Astrocyte (in vitro differentiated cells and primary cell): ENCODE results near the gene CLASP1. TPM values are rescaled to one million over a fixed set of nuclear protein-coding genes. Genes with fewer than 3 reads are reported as not detected.
"Not testable (repeated sequence)": the region's sequence is repeated elsewhere in the genome, so short reads cannot be mapped to it uniquely, and the experiment has no call there.

Experiments used
- DNase-seq: peaks from one replicate; pipeline ENCODE4 v3.0.0-alpha.2; 2010; ENCODE audit warnings: low read depth
- FAIRE-seq: peaks from 2 replicates; lab custom pipeline; 2011; peaks lifted over from hg19 to GRCh38; lab: Jason Lieb, UNC
- H2AFZ ChIP-seq: 2 replicates; pipeline ENCODE4 v1.6.0; 2012; ENCODE audit warnings: low read depth, low read length, inconsistent platforms
- H3K27ac ChIP-seq: 2 replicates; pipeline ENCODE4 v1.5.1; 2011; ENCODE audit warnings: low read depth, low read length, inconsistent platforms
- H3K27me3 ChIP-seq: 2 replicates; pipeline ENCODE4 v1.6.0; 2011; ENCODE audit warnings: low read length, inconsistent platforms; ENCODE audit not compliant: insufficient read depth
- H3K36me3 ChIP-seq: 2 replicates; pipeline ENCODE4 v1.5.1; 2011; ENCODE audit warnings: low read length, inconsistent platforms; ENCODE audit not compliant: insufficient read depth
- H3K4me1 ChIP-seq: 2 replicates; pipeline ENCODE4 v1.5.1; 2011; ENCODE audit warnings: low read length, inconsistent platforms; ENCODE audit not compliant: insufficient read depth
- H3K4me2 ChIP-seq: 2 replicates; pipeline ENCODE4 v1.6.0; 2012; ENCODE audit warnings: low read length, inconsistent platforms
- H3K4me3 ChIP-seq: 2 replicates; pipeline ENCODE4 v1.5.1; 2011; ENCODE audit warnings: low read depth, mild to moderate bottlenecking, low read length, inconsistent platforms; ENCODE audit not compliant: insufficient read depth
- H3K79me2 ChIP-seq: 2 replicates; pipeline ENCODE4 v1.6.0; 2012; ENCODE audit warnings: mild to moderate bottlenecking, low read length, inconsistent platforms; ENCODE audit not compliant: insufficient read depth
- H3K9ac ChIP-seq: 2 replicates; pipeline ENCODE4 v1.6.0; 2012; ENCODE audit warnings: mild to moderate bottlenecking, low read length, inconsistent platforms
- H3K9me3 ChIP-seq: 2 replicates; pipeline ENCODE4 v1.5.1; 2012; ENCODE audit warnings: low read depth, mild to moderate bottlenecking, low read length, inconsistent platforms; ENCODE audit not compliant: insufficient read depth
- H4K20me1 ChIP-seq: 2 replicates; pipeline ENCODE4 v1.6.0; 2012; ENCODE audit warnings: low read length, inconsistent platforms; ENCODE audit not compliant: insufficient read depth
- H3K27ac Mint-ChIP-seq: one replicate; pipeline ENCODE4 v1.8.0; 2021; ENCODE audit warnings: mild to moderate bottlenecking, mixed read lengths; ENCODE audit not compliant: unreplicated experiment
- H3K27me3 Mint-ChIP-seq: one replicate; pipeline ENCODE4 v1.8.0; 2021; ENCODE audit warnings: low read depth, mixed read lengths; ENCODE audit not compliant: unreplicated experiment
- H3K36me3 Mint-ChIP-seq: one replicate; pipeline ENCODE4 v1.8.0; 2021; ENCODE audit warnings: low read depth, mixed read lengths; ENCODE audit not compliant: unreplicated experiment
- H3K4me1 Mint-ChIP-seq: one replicate; pipeline ENCODE4 v1.8.0; 2021; ENCODE audit warnings: low read depth, mixed read lengths; ENCODE audit not compliant: unreplicated experiment
- H3K4me3 Mint-ChIP-seq: one replicate; pipeline ENCODE4 v1.8.0; 2021; ENCODE audit warnings: mild to moderate bottlenecking, moderate library complexity, mixed read lengths; ENCODE audit not compliant: unreplicated experiment
- H3K9me3 Mint-ChIP-seq: one replicate; pipeline ENCODE4 v1.8.0; 2021; ENCODE audit warnings: mild to moderate bottlenecking, mixed read lengths; ENCODE audit not compliant: unreplicated experiment
- EZH2 ChIP-seq: IDR thresholded peaks from 2 replicates; pipeline ENCODE4 v1.6.1; 2012; ENCODE audit warnings: mild to moderate bottlenecking, low read length, inconsistent platforms; ENCODE audit not compliant: insufficient read depth
- total RNA-seq: library from RNA; stranded (reverse); gene quantifications from 2 replicates; pipeline ENCODE4 v1.2.1, GENCODE V29; 2021
- TF ChIP-seq, protein P1 (sequence below): IDR thresholded peaks from 2 replicates; pipeline ENCODE4 v1.5.1; 2011; ENCODE audit warnings: low read depth, mild to moderate bottlenecking, inconsistent platforms, low read length, moderate library complexity; ENCODE audit not compliant: insufficient read depth

The CLASP1 gene
- total RNA-seq, 1 donor from 2014 or later = 56.7 TPM

DNA sequence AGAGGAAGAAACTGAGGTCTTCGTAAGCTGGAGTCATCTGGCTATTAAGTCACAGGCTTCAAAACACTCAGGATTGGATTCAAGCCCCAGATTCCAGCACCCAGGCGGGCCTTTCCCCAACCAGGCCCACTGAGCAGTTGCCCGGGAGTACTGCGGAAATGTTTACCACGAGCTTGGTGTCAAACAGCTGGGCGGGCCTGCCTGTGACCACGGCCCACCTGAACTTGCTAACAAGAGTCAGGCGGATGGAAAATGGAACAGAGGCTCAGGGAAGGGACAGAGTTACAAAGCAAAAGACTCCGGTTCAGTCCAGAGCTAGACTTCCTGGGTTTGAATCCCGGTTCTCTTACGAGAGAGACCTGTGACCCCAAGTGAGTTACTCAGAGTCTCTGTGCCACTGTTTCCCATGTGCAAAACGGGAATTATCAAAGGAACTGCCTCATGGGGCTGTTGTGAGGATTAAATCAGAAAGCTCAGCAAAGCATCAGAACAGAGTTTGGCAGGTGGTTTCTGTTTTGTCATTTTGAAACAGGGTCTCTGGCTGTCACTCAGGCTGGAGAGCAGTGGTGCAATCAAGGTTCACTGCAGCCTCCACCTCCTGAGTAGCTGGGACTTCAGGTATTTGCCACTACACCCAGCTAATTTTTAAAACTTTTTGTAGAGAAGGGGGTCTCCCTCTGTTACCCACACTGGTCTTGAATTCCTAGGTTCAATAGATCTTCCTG lies 315.3 kb downstream of the CLASP1 start:
- TF ChIP-seq EZH2 = no peak
- TF ChIP-seq, protein P1, sequence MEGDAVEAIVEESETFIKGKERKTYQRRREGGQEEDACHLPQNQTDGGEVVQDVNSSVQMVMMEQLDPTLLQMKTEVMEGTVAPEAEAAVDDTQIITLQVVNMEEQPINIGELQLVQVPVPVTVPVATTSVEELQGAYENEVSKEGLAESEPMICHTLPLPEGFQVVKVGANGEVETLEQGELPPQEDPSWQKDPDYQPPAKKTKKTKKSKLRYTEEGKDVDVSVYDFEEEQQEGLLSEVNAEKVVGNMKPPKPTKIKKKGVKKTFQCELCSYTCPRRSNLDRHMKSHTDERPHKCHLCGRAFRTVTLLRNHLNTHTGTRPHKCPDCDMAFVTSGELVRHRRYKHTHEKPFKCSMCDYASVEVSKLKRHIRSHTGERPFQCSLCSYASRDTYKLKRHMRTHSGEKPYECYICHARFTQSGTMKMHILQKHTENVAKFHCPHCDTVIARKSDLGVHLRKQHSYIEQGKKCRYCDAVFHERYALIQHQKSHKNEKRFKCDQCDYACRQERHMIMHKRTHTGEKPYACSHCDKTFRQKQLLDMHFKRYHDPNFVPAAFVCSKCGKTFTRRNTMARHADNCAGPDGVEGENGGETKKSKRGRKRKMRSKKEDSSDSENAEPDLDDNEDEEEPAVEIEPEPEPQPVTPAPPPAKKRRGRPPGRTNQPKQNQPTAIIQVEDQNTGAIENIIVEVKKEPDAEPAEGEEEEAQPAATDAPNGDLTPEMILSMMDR = no peak
- no peak for FAIRE-seq
- no peak overlapping the region for H3K4me3 ChIP-seq

DNA sequence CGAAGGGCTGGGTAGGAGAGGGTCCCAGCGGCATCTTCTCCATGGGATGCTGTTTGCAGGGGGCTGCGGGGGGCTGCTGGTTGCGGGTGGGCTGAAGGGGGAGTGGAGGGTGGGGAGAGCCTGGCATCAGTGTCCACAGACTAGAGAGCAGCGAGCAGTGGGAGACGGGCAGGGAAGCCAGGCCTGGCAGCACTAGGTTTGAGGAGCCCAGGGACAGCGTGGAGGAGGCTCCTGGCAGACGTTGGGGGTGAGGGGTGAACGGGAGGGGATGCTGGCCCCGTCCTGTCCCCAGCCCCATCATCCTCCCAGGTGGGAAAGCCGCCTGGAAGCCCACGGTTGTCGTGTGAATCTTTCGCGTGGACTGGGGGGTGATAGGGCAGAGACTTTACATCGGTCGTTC lies 316.0 kb downstream of the CLASP1 start:
- Histone ChIP-seq H4K20me1 (peaks cover 6% of the 10 kb centered on the region), H3K4me1 (no peaks in the 10 kb centered on the region), H2AFZ (no peak overlapping the region), H3K27ac (no peak overlapping the region), H3K27me3 (peaks cover 4% of the 10 kb centered on the region), H3K4me2 (no peak overlapping the region), H3K9ac (no peak overlapping the region), H3K36me3 (no peaks in the 10 kb centered on the region), H3K4me3 (no peak overlapping the region), H3K9me3 (no peaks in the 10 kb centered on the region), H3K79me2 (no peaks in the 10 kb centered on the region)
- H3K27ac Mint-ChIP-seq = no peak overlapping the region
- no peak for DNase-seq
- H3K27me3 Mint-ChIP-seq = peaks cover 9% of the 10 kb centered on the region
- H3K36me3 Mint-ChIP-seq = no peaks in the 10 kb centered on the region
- no peak for TF ChIP-seq EZH2
- TF ChIP-seq, protein P1 = no peak
- H3K9me3 Mint-ChIP-seq = peaks cover 1% of the 10 kb centered on the region
- H3K4me1 Mint-ChIP-seq = peaks cover 5% of the 10 kb centered on the region
- no peak overlapping the region for H3K4me3 Mint-ChIP-seq
- FAIRE-seq = no peak

More for the DNA sequence above, 315.3 kb downstream of the CLASP1 start:
- no peak overlapping the region for H3K9ac ChIP-seq
- H3K4me1 Mint-ChIP-seq = peaks cover 5% of the 10 kb centered on the region
- no peaks in the 10 kb centered on the region for H3K36me3 Mint-ChIP-seq
- H3K27ac ChIP-seq = no peak overlapping the region
- H2AFZ ChIP-seq = no peak overlapping the region
- no peak overlapping the region for H3K4me2 ChIP-seq
- no peaks in the 10 kb centered on the region for H3K79me2 ChIP-seq
- no peaks in the 10 kb centered on the region for H3K27me3 ChIP-seq
- H3K4me1 ChIP-seq = no peaks in the 10 kb centered on the region
- H3K36me3 ChIP-seq = peaks cover 4% of the 10 kb centered on the region
- no peak overlapping the region for H3K4me3 Mint-ChIP-seq
- peaks cover 6% of the 10 kb centered on the region for H4K20me1 ChIP-seq
- no peak for DNase-seq
- peaks cover 1% of the 10 kb centered on the region for H3K9me3 Mint-ChIP-seq
- H3K9me3 ChIP-seq = no peaks in the 10 kb centered on the region
- peaks cover 9% of the 10 kb centered on the region for H3K27me3 Mint-ChIP-seq
- no peak overlapping the region for H3K27ac Mint-ChIP-seq

DNA sequence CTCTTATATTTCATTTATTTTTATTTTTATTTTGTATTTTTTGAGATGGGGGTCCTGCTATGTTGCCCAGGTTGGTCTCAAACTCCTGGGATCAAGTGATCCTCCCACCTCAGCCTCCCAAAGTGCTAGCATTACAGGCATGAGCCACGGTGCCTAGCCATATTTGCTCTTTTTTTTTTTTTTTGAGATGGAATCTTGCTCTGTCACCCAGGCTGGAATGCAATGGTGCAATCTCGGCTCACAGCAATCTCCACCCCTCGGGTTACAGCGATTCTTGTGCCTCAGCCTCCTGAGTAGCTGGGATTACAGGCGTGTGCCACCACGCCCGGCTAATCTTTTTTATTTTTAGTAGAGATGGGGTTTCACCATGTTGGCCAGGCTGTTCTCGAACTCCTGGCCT lies 317.9 kb downstream of the CLASP1 start:
- H3K79me2 ChIP-seq, H3K4me3 Mint-ChIP-seq, H2AFZ ChIP-seq, H3K4me1 ChIP-seq, H3K27me3 ChIP-seq, DNase-seq, H3K9ac ChIP-seq, H3K9me3 ChIP-seq, H4K20me1 ChIP-seq, H3K27me3 Mint-ChIP-seq, H3K9me3 Mint-ChIP-seq, FAIRE-seq, H3K36me3 ChIP-seq, H3K36me3 Mint-ChIP-seq, H3K4me2 ChIP-seq, H3K27ac ChIP-seq, H3K27ac Mint-ChIP-seq, H3K4me3 ChIP-seq, H3K4me1 Mint-ChIP-seq: not testable (repeated sequence)
